ENCODE data around the gene MED27.

DNA sequence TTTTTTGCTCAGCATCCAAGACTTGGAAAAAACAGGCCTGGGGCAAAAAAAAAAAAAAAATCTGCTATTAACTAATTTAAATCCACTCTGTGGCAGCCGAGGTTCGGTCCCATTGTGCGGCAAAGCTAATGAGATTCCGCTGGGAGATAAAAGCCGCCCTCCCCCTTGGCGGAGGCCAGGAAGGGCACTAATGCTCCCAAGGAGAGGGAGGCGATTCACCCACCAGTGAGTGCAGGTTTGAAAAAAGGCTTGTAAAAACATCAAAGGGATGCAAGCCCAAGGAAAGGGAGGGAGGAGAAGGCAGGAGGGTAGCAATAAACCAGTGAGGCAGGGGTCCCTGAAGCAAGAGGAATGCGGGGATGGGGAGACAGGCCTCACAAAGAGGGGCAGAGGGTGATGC lies 210.3 kb downstream of the MED27 start:
- TF ChIP-seq CTCF (conservative IDR thresholded peaks at IDR 0.05; ENCODE audit: low read depth, low read length) (no peak), EZH2 (IDR thresholded peaks at IDR 0.05; ENCODE audit: low read length, unreplicated experiment) (no peak), EZH2phosphoT487 (IDR thresholded peaks at IDR 0.05; ENCODE audit: borderline replicate concordance, low read length) (no peak)
